NB4 (cell line): ENCODE measurements around the gene SMAD7.

ENCODE experiments used
- MYC ChIP-seq: IDR thresholded peaks from 2 replicates; pipeline ENCODE4 v1.6.1; 2011; ENCODE audit warnings: low read depth, low read length
- POLR2A ChIP-seq: IDR thresholded peaks from 2 replicates; pipeline ENCODE4 v1.6.1; 2011; ENCODE audit warnings: mild to moderate bottlenecking; ENCODE audit not compliant: insufficient read length; ENCODE audit errors: extremely low read depth
- TF ChIP-seq, protein P1 (sequence below): IDR thresholded peaks from one replicate; pipeline ENCODE4 v1.5.1; 2012; ENCODE audit warnings: low read depth, low read length
- TF ChIP-seq, protein P2 (sequence below): IDR thresholded peaks from 2 replicates; pipeline ENCODE4 v1.6.1; 2011; ENCODE audit warnings: low read depth, low read length

- TF ChIP-seq, protein P1, sequence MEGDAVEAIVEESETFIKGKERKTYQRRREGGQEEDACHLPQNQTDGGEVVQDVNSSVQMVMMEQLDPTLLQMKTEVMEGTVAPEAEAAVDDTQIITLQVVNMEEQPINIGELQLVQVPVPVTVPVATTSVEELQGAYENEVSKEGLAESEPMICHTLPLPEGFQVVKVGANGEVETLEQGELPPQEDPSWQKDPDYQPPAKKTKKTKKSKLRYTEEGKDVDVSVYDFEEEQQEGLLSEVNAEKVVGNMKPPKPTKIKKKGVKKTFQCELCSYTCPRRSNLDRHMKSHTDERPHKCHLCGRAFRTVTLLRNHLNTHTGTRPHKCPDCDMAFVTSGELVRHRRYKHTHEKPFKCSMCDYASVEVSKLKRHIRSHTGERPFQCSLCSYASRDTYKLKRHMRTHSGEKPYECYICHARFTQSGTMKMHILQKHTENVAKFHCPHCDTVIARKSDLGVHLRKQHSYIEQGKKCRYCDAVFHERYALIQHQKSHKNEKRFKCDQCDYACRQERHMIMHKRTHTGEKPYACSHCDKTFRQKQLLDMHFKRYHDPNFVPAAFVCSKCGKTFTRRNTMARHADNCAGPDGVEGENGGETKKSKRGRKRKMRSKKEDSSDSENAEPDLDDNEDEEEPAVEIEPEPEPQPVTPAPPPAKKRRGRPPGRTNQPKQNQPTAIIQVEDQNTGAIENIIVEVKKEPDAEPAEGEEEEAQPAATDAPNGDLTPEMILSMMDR: no peak
- TF ChIP-seq POLR2A (no peak), MYC (no peak)
- TF ChIP-seq, protein P2, sequence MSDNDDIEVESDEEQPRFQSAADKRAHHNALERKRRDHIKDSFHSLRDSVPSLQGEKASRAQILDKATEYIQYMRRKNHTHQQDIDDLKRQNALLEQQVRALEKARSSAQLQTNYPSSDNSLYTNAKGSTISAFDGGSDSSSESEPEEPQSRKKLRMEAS: no peak
These were observed 68.4 kb downstream of the SMAD7 start for GRCh38 chr18:48882379-48882778.
